SK-N-SH treated with all-trans-retinoic acid at 6 μM for 48 hours (cell line): ENCODE data around the gene TNNI2.

Experiments
- ATAC-seq: fragments of 200-7000 bp; cut with Tn5 transposase; 3 replicates; pipeline ENCODE4 v1.9.1; 2020; ENCODE audit warnings: mild to moderate bottlenecking, moderate library complexity
- ARNTL ChIP-seq: fragments of 450-650 bp; formaldehyde crosslinking; IDR thresholded peaks from 2 replicates; pipeline ENCODE4 v1.5.0; 2020; ENCODE audit warnings: low read depth, mild to moderate bottlenecking, moderate library complexity, borderline replicate concordance
- BACH2 ChIP-seq: fragments of 250-450 bp; sonication (Bioruptor Pico); IDR thresholded peaks from 2 replicates; pipeline ENCODE4 v1.9.0; 2021; ENCODE audit warnings: mild to moderate bottlenecking, borderline replicate concordance
- CSDC2 ChIP-seq: fragments of 250-450 bp; sonication (Bioruptor Pico); IDR thresholded peaks from 2 replicates; pipeline ENCODE4 v1.5.0; 2020; ENCODE audit warnings: mild to moderate bottlenecking, moderate library complexity
- CSRNP3 ChIP-seq: fragments of 250-450 bp; sonication (Bioruptor Pico); IDR thresholded peaks from 2 replicates; pipeline ENCODE4 v1.5.1; 2021; ENCODE audit warnings: mild to moderate bottlenecking, moderate library complexity
- ESRRG ChIP-seq: fragments of 250-450 bp; sonication (Bioruptor Pico); IDR thresholded peaks from 2 replicates; pipeline ENCODE4 v1.6.1; 2021; ENCODE audit warnings: mild to moderate bottlenecking
- GLIS3 ChIP-seq: fragments of 250-450 bp; sonication (Bioruptor Pico); IDR thresholded peaks from 2 replicates; pipeline ENCODE4 v1.5.0; 2020; ENCODE audit warnings: mild to moderate bottlenecking, moderate library complexity
- ISL1 ChIP-seq: fragments of 250-450 bp; sonication (Bioruptor Pico); IDR thresholded peaks from 2 replicates; pipeline ENCODE4 v2.1.2; 2022; ENCODE audit warnings: mild to moderate bottlenecking, moderate library complexity
- OSR1 ChIP-seq: fragments of 250-450 bp; sonication (Bioruptor Pico); IDR thresholded peaks from 2 replicates; pipeline ENCODE4 v1.8.0; 2022; ENCODE audit warnings: moderate library complexity, mild to moderate bottlenecking, inconsistent platforms
- PPARA ChIP-seq: fragments of 250-450 bp; sonication (Bioruptor Pico); IDR thresholded peaks from 2 replicates; pipeline ENCODE4 v1.5.0; 2020; ENCODE audit warnings: mild to moderate bottlenecking, borderline replicate concordance
- RARB ChIP-seq: fragments of 250-450 bp; sonication (Bioruptor Pico); IDR thresholded peaks from 2 replicates; pipeline ENCODE4 v1.8.0; 2021; ENCODE audit warnings: mild to moderate bottlenecking, moderate library complexity
- SNAI2 ChIP-seq: fragments of 250-450 bp; sonication (Bioruptor Pico); IDR thresholded peaks from 2 replicates; pipeline ENCODE4 v1.5.0; 2020; ENCODE audit warnings: mild to moderate bottlenecking, moderate library complexity
- TCF4 ChIP-seq: fragments of 250-450 bp; sonication (Bioruptor Pico); IDR thresholded peaks from 2 replicates; pipeline ENCODE4 v1.8.0; 2021; ENCODE audit warnings: mild to moderate bottlenecking, moderate library complexity, borderline replicate concordance
- ZC3H10 ChIP-seq: fragments of 250-450 bp; sonication (Bioruptor Pico); IDR thresholded peaks from 2 replicates; pipeline ENCODE4 v1.5.1; 2021; ENCODE audit warnings: mild to moderate bottlenecking, moderate library complexity
- ZFP3 ChIP-seq: fragments of 250-450 bp; sonication (Bioruptor Pico); IDR thresholded peaks from 2 replicates; pipeline ENCODE4 v1.5.0; 2020; ENCODE audit warnings: mild to moderate bottlenecking, moderate library complexity
- ZFP30 ChIP-seq: fragments of 450-650 bp; formaldehyde crosslinking; IDR thresholded peaks from 2 replicates; pipeline ENCODE4 v1.5.0; 2022; ENCODE audit warnings: mild to moderate bottlenecking, moderate library complexity
- ZNF565 ChIP-seq: fragments of 450-650 bp; formaldehyde crosslinking; conservative IDR thresholded peaks from 2 replicates; pipeline ENCODE4 v1.5.0; 2020; ENCODE audit warnings: low read depth, mild to moderate bottlenecking, moderate library complexity
- ZNF70 ChIP-seq: fragments of 450-650 bp; formaldehyde crosslinking; IDR thresholded peaks from 2 replicates; pipeline ENCODE4 v1.5.0; 2020; ENCODE audit warnings: mild to moderate bottlenecking, moderate library complexity
- ZNF8 ChIP-seq: fragments of 450-650 bp; formaldehyde crosslinking; IDR thresholded peaks from 2 replicates; pipeline ENCODE4 v1.5.0; 2020; ENCODE audit warnings: mild to moderate bottlenecking, moderate library complexity
- TF ChIP-seq, protein P1 (sequence below): fragments of 250-450 bp; sonication (Bioruptor Pico); IDR thresholded peaks from 2 replicates; pipeline ENCODE4 v1.8.0; 2021; ENCODE audit warnings: low read depth, mild to moderate bottlenecking, moderate library complexity, borderline replicate concordance
- TF ChIP-seq, protein P2 (sequence below): fragments of 250-450 bp; sonication (Bioruptor Pico); IDR thresholded peaks from 2 replicates; pipeline ENCODE4 v1.5.1; 2020; ENCODE audit warnings: low read depth, mild to moderate bottlenecking, moderate library complexity

The TNNI2 gene

DNA sequence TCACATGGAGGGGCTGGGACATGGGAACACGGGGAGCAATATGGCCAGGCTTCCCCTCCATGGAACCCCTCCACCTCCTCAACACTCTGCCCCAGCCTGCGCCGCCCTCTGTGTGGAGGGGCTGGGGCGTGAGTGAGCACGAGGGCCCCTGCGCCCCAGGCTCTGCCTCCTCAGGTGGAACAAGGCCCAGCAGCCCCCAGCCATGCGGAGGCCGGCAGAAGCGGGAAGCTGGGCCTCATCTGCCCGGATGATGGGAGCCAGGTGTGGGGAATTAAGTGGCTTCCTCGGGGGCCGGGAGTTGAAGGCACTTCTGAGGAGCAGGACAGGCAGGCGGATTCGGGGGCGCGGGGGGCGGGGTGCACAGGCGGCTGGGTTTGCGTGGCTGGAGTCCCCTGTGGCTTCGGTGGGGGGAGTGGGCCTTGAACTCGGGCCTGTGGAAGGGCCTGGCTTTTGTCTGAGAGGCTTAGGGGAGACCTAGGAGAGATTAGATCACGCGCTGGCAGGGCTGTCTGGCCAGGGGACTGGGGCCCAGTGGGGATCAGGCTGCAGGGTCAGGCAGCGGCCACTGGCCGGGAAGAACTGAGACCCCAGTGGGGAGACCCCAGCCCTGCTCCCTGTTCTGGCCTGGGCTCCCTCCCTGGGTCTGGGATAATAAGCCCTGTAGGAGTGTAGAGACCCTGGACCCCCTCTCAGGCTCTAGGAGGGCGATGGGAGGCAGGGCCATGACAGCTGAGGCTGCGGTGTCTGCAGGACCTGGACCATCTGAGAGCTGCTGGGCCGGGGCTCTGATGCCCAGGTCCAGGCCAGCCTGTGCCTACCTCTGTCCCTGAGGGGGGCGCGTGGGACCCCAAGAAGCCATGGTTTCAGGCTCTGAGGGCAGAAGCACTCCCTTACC lies 39.6 kb downstream of the TNNI2 start:
- no peak for TF ChIP-seq PPARA (CRISPR knock-in tag)
- no peak for TF ChIP-seq CSDC2 (CRISPR knock-in tag)
- TF ChIP-seq RARB (CRISPR knock-in tag) = no peak
- no peak for TF ChIP-seq BACH2 (CRISPR knock-in tag)
- TF ChIP-seq GLIS3 (CRISPR knock-in tag) = no peak
- no peak for TF ChIP-seq ESRRG (CRISPR knock-in tag)
- TF ChIP-seq SNAI2 (CRISPR knock-in tag) = no peak
- TF ChIP-seq, all 23 proteins: peak for 0
- ATAC-seq = no peak

DNA sequence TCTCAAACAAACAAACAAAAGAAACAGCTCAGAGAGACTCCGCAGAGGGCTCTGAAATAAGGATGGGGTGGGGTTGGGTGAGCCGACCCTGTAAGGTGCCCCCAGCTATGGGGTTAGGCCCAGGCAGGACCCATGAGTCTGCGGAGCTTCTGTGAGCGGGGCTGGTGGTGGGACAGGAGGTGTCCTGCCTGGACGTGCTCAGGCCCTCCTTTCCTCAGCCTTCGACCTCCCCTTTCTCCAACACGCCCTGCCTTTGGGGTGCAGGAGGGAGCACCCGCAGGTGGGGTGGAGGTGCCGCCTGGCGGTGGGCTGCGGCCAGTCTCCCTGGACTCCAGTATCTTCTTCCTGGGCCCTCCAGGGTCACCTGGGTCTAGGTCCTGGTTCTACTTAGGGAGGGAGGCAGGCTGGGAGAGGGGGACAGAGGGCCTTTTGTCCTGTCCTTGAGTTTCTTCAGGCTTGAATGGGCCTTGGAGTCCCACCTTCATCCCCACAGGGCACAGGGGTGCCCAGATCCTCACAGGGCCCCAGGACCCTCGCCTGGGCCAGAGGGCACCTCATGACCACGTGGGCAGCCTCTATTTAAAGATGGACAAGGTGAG lies 40.7 kb downstream of the TNNI2 start:
- ATAC-seq = no peak
- TF ChIP-seq CSRNP3 (no peak), ZFP30 (CRISPR knock-in tag) (no peak), CSDC2 (CRISPR knock-in tag) (no peak), RARB (CRISPR knock-in tag) (no peak)

- ATAC-seq = no peak
- TF ChIP-seq GLIS3 (CRISPR knock-in tag) = no peak
- no peak for TF ChIP-seq ZNF8 (CRISPR knock-in tag)
- TF ChIP-seq, protein P1, sequence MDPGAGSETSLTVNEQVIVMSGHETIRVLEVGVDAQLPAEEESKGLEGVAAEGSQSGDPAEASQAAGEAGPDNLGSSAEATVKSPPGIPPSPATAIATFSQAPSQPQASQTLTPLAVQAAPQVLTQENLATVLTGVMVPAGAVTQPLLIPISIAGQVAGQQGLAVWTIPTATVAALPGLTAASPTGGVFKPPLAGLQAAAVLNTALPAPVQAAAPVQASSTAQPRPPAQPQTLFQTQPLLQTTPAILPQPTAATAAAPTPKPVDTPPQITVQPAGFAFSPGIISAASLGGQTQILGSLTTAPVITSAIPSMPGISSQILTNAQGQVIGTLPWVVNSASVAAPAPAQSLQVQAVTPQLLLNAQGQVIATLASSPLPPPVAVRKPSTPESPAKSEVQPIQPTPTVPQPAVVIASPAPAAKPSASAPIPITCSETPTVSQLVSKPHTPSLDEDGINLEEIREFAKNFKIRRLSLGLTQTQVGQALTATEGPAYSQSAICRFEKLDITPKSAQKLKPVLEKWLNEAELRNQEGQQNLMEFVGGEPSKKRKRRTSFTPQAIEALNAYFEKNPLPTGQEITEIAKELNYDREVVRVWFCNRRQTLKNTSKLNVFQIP = no peak
- no peak for TF ChIP-seq SNAI2 (CRISPR knock-in tag)
- TF ChIP-seq CSRNP3 = no peak
Measured at GRCh38 chr11:1879941-1880720, 41.4 kb downstream of the TNNI2 start.

- TF ChIP-seq BACH2 (CRISPR knock-in tag) (no peak), TCF4 (no peak), RARB (CRISPR knock-in tag) (no peak), OSR1 (no peak), GLIS3 (CRISPR knock-in tag) (no peak), ZNF565 (CRISPR knock-in tag) (no peak), ZFP3 (CRISPR knock-in tag) (no peak), ISL1 (CRISPR knock-in tag) (no peak), ESRRG (CRISPR knock-in tag) (no peak), CSRNP3 (no peak), ZNF70 (CRISPR knock-in tag) (no peak), PPARA (CRISPR knock-in tag) (no peak), ARNTL (no peak), SNAI2 (CRISPR knock-in tag) (no peak), ZC3H10 (CRISPR knock-in tag) (no peak)
- TF ChIP-seq, protein P2, sequence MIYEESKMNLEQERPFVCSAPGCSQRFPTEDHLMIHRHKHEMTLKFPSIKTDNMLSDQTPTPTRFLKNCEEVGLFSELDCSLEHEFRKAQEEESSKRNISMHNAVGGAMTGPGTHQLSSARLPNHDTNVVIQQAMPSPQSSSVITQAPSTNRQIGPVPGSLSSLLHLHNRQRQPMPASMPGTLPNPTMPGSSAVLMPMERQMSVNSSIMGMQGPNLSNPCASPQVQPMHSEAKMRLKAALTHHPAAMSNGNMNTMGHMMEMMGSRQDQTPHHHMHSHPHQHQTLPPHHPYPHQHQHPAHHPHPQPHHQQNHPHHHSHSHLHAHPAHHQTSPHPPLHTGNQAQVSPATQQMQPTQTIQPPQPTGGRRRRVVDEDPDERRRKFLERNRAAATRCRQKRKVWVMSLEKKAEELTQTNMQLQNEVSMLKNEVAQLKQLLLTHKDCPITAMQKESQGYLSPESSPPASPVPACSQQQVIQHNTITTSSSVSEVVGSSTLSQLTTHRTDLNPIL (CRISPR knock-in tag) = no peak
- TF ChIP-seq, protein P1 = no peak
- no peak for ATAC-seq
Measured at GRCh38 chr11:1880746-1881441, 42.1 kb downstream of the TNNI2 start.
